HUDEP-2 (cell line): ENCODE data around the gene BZW1.
"Not testable (repeated sequence)": the region's sequence is repeated elsewhere in the genome, so short reads cannot be mapped to it uniquely, and the experiment has no call there.

Experiments used
- DNase-seq, 76 experiments: peaks; one replicate each; lab custom pipeline; 2025; ENCODE audit not compliant: unreplicated experiment in 76 of 76; lab: John Stamatoyannopoulos, UW

BZW1 gene

GRCh38 chr2:200790185-200790584 lies 21.5 kb upstream of the BZW1 start:
- no peak for DNase-seq

GRCh38 chr2:200791905-200792304 lies 19.8 kb upstream of the BZW1 start:
- DNase-seq = no peak

DNA sequence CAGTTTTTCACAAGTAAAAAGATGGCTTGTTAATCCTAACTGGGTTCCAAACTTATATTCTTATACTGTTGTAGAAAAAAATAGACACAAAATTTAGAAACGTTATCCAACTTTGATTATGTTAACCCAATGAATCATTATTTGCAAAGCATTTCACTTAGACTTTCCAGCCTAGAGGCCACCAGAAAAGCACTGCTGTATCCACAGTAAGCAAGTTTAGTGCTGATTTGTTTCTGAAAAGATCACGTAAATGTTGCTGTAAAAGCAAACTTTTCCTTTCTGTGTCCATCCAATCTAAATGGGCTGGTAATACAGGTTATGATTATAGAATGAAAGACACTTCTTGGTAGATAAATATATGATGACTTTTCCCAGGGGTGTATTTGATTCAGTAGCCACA lies 17.6 kb upstream of the BZW1 start:
- DNase-seq = no peak

DNA sequence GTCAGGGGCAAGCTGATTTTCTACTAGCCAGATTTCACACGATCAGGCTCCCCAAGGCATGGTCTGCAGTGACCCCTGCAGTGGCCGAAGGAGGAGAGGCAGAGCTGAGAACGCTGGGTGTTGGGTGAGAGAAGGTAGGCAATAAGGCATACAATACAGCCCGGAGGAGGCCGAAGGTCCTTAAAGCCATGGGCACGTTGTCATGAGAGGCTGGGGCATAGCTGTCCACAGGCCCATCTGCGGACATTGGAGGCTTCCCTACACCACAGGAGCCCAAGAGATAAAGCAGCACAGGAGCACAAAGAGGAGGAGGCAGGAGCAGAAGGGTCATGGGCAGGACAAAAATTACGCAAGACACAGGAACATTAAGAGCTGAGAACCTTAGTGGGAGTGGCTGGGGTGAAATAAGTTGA lies 16.7 kb upstream of the BZW1 start:
- no peak for DNase-seq

GRCh38 chr2:200796561-200796960 lies 15.1 kb upstream of the BZW1 start:
- no peak for DNase-seq

DNA sequence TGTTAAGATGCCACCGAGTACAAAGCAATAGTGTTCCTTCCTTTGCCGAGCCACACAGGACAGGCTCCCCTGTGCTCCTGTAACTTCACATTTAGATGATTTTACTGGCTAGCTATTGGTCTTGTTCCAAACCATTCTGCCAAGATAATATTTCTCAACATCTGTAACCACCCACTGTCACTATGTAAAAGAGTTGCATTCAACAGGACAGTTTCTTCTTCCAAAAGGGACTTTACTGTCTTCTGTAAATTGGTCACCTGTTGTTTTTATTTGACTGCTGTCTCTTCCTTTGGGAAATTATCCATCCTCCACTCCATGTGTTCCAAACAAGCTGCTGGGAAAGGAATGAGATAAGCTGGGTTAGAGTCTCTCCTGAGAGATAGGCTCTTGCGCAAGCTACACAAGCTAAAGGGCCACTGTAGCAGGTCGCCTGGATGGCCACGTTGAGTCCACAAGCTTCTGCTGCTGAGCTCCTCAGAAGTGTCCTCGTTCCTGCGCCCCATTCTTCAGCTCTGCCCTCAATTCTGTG lies 14.4 kb upstream of the BZW1 start:
- DNase-seq = no peak

- no peak for DNase-seq
Observed at GRCh38 chr2:200798514-200798913, 13.2 kb upstream of the BZW1 start.

DNA sequence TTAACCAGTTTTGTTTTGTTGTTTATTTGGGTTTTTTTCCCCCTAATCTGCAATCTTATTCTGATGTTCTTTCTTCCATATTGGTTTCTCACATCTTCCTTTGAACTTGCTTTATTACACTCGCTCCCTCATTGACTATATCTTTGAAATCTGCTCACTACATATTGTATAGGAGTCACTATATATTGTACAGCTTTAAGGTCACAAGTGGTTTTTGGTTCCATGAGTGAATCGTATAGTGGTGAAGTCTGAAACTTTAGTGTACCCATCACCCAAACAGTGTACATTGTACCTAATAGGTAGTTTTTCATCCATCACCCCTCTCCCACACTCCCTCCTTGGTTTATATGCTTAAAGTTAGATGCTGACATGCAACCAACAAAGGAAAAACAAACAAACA lies 11.3 kb upstream of the BZW1 start:
- DNase-seq = no peak

DNA sequence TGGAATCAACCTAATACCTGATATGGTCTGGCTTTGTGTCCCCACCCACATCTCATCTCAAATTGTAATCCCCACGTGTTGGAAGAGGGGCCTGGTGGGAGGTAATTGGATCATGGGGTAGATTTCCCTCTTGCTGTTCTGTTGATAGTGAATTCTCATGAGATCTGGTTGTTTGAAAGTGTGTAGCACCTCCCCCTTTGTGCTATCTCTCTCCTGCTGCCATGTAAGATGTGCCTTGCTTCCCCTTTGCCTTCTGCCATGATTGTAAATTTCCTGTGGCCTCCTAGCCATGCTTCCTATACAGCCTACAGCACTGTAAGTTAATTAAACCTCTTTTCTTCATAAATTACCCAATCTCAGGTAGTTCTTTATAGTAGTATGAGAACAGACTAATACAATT lies 10.3 kb upstream of the BZW1 start:
- DNase-seq = not testable (repeated sequence)

GRCh38 chr2:200809506-200810251 lies 2.0 kb upstream of the BZW1 start:
- no peak for DNase-seq

GRCh38 chr2:200810252-200810997 lies 1.3 kb upstream of the BZW1 start:
- DNase-seq = no peak

GRCh38 chr2:200810998-200811332 lies 745 bp upstream of the BZW1 start:
- peak in 1 of 76 experiments; percentile 16 for DNase-seq

DNA sequence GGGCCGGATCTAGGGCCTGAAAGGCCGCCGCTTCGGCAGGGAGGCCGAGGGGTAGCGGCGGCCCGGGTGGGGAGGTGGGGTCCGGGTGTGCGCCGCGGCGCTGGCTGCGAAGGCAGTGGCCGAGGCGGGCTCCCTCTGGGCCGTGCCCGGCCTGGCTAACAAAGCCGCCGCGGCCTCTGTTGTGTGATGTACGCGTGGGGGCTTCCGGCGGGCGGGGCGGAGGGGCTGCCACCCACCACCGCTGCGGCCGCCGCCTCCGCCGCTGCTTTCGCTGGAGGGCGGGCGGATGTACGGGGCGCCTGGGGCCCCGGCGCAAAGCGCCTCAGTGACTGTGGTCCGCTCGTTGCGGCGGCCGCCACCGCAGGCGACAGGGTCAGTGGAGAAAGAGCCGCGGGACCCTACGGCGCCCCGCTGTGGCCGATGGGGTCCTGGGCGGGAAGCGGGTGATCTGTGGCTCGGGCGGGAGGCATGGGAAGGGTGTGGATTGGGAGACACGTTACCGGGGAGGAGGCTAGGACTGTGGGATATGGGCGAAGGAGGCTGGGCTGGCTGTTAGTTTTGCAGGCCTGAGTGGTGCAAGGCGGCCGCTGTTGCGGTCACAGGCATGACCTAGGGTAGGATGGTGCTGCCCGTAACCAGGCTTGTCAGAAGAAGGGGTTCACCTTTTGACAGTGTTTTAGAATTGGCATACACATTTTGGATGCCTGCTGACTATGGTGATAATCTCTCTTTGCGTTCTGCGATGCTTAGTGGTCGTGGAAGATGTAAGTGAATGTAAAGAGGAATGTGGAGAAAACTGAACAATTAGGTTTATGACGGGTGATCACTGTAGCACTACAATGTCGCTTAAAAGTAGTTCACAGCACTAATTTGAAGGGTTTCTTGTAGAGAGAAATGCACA lies 662 bp downstream of the BZW1 start:
- peak in 68 of 76 experiments; percentile 2 to 67 (median 44) for DNase-seq

- DNase-seq = no peak
Observed at GRCh38 chr2:200814276-200814815, 2.6 kb downstream of the BZW1 start.

DNA sequence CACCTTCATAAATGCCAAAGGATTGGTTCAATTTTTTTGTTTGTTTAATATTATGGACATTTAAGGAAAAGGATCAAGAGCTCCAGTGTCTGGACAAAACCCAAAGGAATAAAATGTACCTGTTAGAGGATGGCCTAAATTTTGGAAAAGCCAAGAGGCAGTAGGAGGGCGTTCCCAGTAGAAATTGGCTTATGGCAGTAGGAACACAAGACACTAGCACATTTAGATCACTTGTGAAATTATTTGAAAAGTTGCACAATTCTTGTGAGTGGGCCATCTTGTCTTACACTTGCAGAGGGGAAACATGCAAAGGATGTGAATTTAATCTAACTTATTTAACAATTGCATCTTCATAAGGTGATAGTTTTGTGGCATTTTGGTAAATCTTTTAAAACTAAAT lies 3.2 kb downstream of the BZW1 start:
- DNase-seq = no peak

- DNase-seq = not testable (repeated sequence)
Observed at GRCh38 chr2:200818732-200819131, 7.0 kb downstream of the BZW1 start.

GRCh38 chr2:200820573-200821234 lies 9.0 kb downstream of the BZW1 start:
- no peak for DNase-seq

- DNase-seq = no peak
Observed at GRCh38 chr2:200821686-200822245, 10.1 kb downstream of the BZW1 start.

- no peak for DNase-seq
Observed at GRCh38 chr2:200828104-200828503, 16.4 kb downstream of the BZW1 start.
